H9 (cell line): ENCODE results near the gene CEP83. TPM values are rescaled to one million over a fixed set of nuclear protein-coding genes. Genes with fewer than 3 reads are reported as not detected.

Experiments used
- DNase-seq: peaks from one replicate; pipeline ENCODE4 v3.0.0-alpha.2; 2017
- H2AFZ ChIP-seq: one replicate; pipeline ENCODE4 v1.6.1; 2013; ENCODE audit warnings: mild to moderate bottlenecking, low read length, control low read depth, moderate library complexity
- H2AK5ac ChIP-seq: 2 replicates; pipeline ENCODE4 v1.6.1; 2013; ENCODE audit warnings: low read length, control low read depth, mixed read lengths; ENCODE audit not compliant: insufficient read length
- H2BK120ac ChIP-seq: one replicate; pipeline ENCODE4 v1.6.1; 2013; ENCODE audit warnings: low read depth, mild to moderate bottlenecking, low read length, control low read depth, inconsistent platforms; ENCODE audit not compliant: poor library complexity, severe bottlenecking
- H2BK12ac ChIP-seq: 2 replicates; pipeline ENCODE4 v1.6.1; 2013; ENCODE audit warnings: low read length, control low read depth, mixed read lengths, low read depth; ENCODE audit not compliant: insufficient read length
- H2BK15ac ChIP-seq: 2 replicates; pipeline ENCODE4 v1.6.1; 2013; ENCODE audit warnings: low read depth, low read length, control low read depth
- H2BK20ac ChIP-seq: one replicate; pipeline ENCODE4 v1.6.1; 2013; ENCODE audit warnings: low read depth, mild to moderate bottlenecking, low read length, control low read depth, inconsistent platforms; ENCODE audit not compliant: poor library complexity, severe bottlenecking
- H2BK5ac ChIP-seq: 2 replicates; pipeline ENCODE4 v1.6.1; 2013; ENCODE audit warnings: low read length, control low read depth, mixed read lengths; ENCODE audit not compliant: insufficient read length
- H3K14ac ChIP-seq: 2 replicates; pipeline ENCODE4 v1.6.1; 2013; ENCODE audit warnings: low read length, control low read depth; ENCODE audit not compliant: insufficient read depth
- H3K18ac ChIP-seq: 2 replicates; pipeline ENCODE4 v1.6.1; 2013; ENCODE audit warnings: low read depth, mild to moderate bottlenecking, mixed read lengths, low read length, control low read depth; ENCODE audit not compliant: insufficient read length
- H3K23ac ChIP-seq: 2 replicates; pipeline ENCODE4 v1.6.1; 2013; ENCODE audit warnings: low read length, control low read depth, mixed read lengths, low read depth; ENCODE audit not compliant: insufficient read length
- H3K23me2 ChIP-seq: 2 replicates; pipeline ENCODE4 v1.6.1; 2013; ENCODE audit warnings: low read depth, mild to moderate bottlenecking, mixed read lengths, low read length, control low read depth; ENCODE audit not compliant: insufficient read length, poor library complexity, severe bottlenecking
- H3K27ac ChIP-seq: 2 replicates; pipeline ENCODE4 v1.5.1; 2013; ENCODE audit warnings: low read length, control low read depth, mixed read lengths, low read depth; ENCODE audit not compliant: insufficient read length
- H3K27me3 ChIP-seq: 2 replicates; pipeline ENCODE4 v1.6.1; 2013; ENCODE audit warnings: low read length, control low read depth, inconsistent platforms; ENCODE audit not compliant: insufficient read depth
- H3K4ac ChIP-seq: 2 replicates; pipeline ENCODE4 v1.6.1; 2013; ENCODE audit warnings: low read depth, mild to moderate bottlenecking, control low read depth, inconsistent platforms, low read length, moderate library complexity
- H3K4me1 ChIP-seq: 2 replicates; pipeline ENCODE4 v1.6.1; 2013; ENCODE audit warnings: low read length, control low read depth, inconsistent platforms; ENCODE audit not compliant: insufficient read depth
- H3K4me2 ChIP-seq: 2 replicates; pipeline ENCODE4 v1.6.1; 2013; ENCODE audit warnings: low read length, control low read depth, mixed read lengths; ENCODE audit not compliant: insufficient read length, insufficient read depth
- H3K56ac ChIP-seq: 2 replicates; pipeline ENCODE4 v1.6.1; 2013; ENCODE audit warnings: low read depth, mild to moderate bottlenecking, mixed read lengths, low read length, control low read depth; ENCODE audit not compliant: insufficient read length
- H3K79me1 ChIP-seq: 2 replicates; pipeline ENCODE4 v1.6.1; 2013; ENCODE audit warnings: low read depth, mild to moderate bottlenecking, moderate library complexity, low read length, control low read depth, inconsistent platforms; ENCODE audit not compliant: insufficient read depth, poor library complexity, severe bottlenecking
- H3K79me2 ChIP-seq: 2 replicates; pipeline ENCODE4 v1.6.1; 2013; ENCODE audit warnings: low read length, control low read depth, inconsistent platforms; ENCODE audit not compliant: insufficient read depth
- H3K9ac ChIP-seq: 2 replicates; pipeline ENCODE4 v1.6.1; 2013; ENCODE audit warnings: low read length, control low read depth, mixed read lengths; ENCODE audit not compliant: insufficient read length; ENCODE audit errors: extremely low read depth
- H3K9me3 ChIP-seq: one replicate; pipeline ENCODE4 v1.6.1; 2013; ENCODE audit warnings: low read depth, low read length, inconsistent platforms; ENCODE audit not compliant: control insufficient read depth
- H3T11ph ChIP-seq: one replicate; pipeline ENCODE4 v1.6.1; 2013; ENCODE audit warnings: mild to moderate bottlenecking, low read length, control low read depth, inconsistent platforms
- H4K20me1 ChIP-seq: one replicate; pipeline ENCODE4 v1.6.1; 2013; ENCODE audit not compliant: control insufficient read depth, insufficient read length, insufficient read depth
- H4K5ac ChIP-seq: 2 replicates; pipeline ENCODE4 v1.6.1; 2013; ENCODE audit warnings: low read depth, mild to moderate bottlenecking, mixed read lengths, low read length, control low read depth; ENCODE audit not compliant: insufficient read length
- H4K8ac ChIP-seq: replicated peaks from 2 replicates; pipeline ENCODE4 v1.6.1; 2013; ENCODE audit warnings: low read length, control low read depth, mixed read lengths, low read depth; ENCODE audit not compliant: insufficient read length
- H4K91ac ChIP-seq: 2 replicates; pipeline ENCODE4 v1.6.1; 2013; ENCODE audit warnings: low read depth, mild to moderate bottlenecking, moderate library complexity, mixed read lengths, low read length, control low read depth; ENCODE audit not compliant: insufficient read length
- H3K27ac Mint-ChIP-seq, 3 experiments: 2 replicates in 2 of 3; 3 replicates in 1 of 3; pipeline ENCODE4 v1.8.0; 2020 to 2021; ENCODE audit warnings: mixed read lengths in 3 of 3, mild to moderate bottlenecking in 1 of 3, moderate library complexity in 1 of 3
- H3K27me3 Mint-ChIP-seq: 2 replicates; pipeline ENCODE4 v1.8.0; 2021; ENCODE audit warnings: low read depth, mild to moderate bottlenecking, moderate library complexity, mixed read lengths
- H3K36me3 Mint-ChIP-seq, 3 experiments: 2 replicates in 2 of 3; 3 replicates in 1 of 3; pipeline ENCODE4 v1.8.0; 2020 to 2021; ENCODE audit warnings: low read depth in 3 of 3, mixed read lengths in 3 of 3; ENCODE audit not compliant: insufficient read depth in 1 of 3
- H3K4me1 Mint-ChIP-seq, 2 experiments: 2 replicates each; pipeline ENCODE4 v1.8.0; 2020; ENCODE audit warnings: mixed read lengths in 2 of 2
- H3K4me3 Mint-ChIP-seq, 2 experiments: 2 replicates in 1 of 2; 3 replicates in 1 of 2; pipeline ENCODE4 v1.8.0; 2020 to 2021; ENCODE audit warnings: mild to moderate bottlenecking in 2 of 2, mixed read lengths in 2 of 2, moderate library complexity in 1 of 2
- H3K9me3 Mint-ChIP-seq, 2 experiments: 2 replicates in 1 of 2; 3 replicates in 1 of 2; pipeline ENCODE4 v1.8.0; 2020; ENCODE audit warnings: mild to moderate bottlenecking in 2 of 2, mixed read lengths in 2 of 2, moderate library complexity in 1 of 2
- CTCF ChIP-seq: fragments of 200-600 bp; sonication (generic); conservative IDR thresholded peaks from 3 replicates; pipeline ENCODE4 v1.8.0; 2021; ENCODE audit warnings: antibody characterized with exemption, mild to moderate bottlenecking
- WGBS: extraction: QIAGEN DNeasy Blood & Tissue Kit; methylation state at CpG from one replicate; pipeline ENCODE4 v1.1.7; 2013; ENCODE audit warnings: missing lambda C conversion rate, low lambda C conversion rate, mixed read lengths; ENCODE audit not compliant: insufficient read length; ENCODE audit errors: extremely low coverage; 5-methylcytosine and 5-hydroxymethylcytosine counted together
- total RNA-seq: library from RNA; stranded (reverse); gene quantifications from 2 replicates; pipeline ENCODE4 v1.2.1, GENCODE V29; 2021

The CEP83 gene
- total RNA-seq, 1 experiment from 2014 or later = 26.5 TPM

- WGBS = no CpG with 5 or more reads among the region's 1 CpG
- H3K27me3 Mint-ChIP-seq = no peaks in the 10 kb centered on the region
- no peak overlapping the region for H3K4ac ChIP-seq
- H3K36me3 Mint-ChIP-seq = peaks cover 31 to 69% (median 45%) of the 10 kb centered on the region in 3 experiments
- H3K4me2 ChIP-seq = no peak overlapping the region
- no peaks in the 10 kb centered on the region for H3K79me2 ChIP-seq
- no peaks in the 10 kb centered on the region for H3K4me1 Mint-ChIP-seq
- no peak overlapping the region for H2BK5ac ChIP-seq
- H3K4me1 ChIP-seq = no peaks in the 10 kb centered on the region
- TF ChIP-seq CTCF = no peak
- no peak overlapping the region for H2BK15ac ChIP-seq
- H3K14ac ChIP-seq = no peak overlapping the region
- H4K5ac ChIP-seq = no peak overlapping the region
- no peak overlapping the region for H3K18ac ChIP-seq
- no peak for DNase-seq
- H4K20me1 ChIP-seq = no peaks in the 10 kb centered on the region
- no peaks in the 10 kb centered on the region for H3K27me3 ChIP-seq
- no peak overlapping the region for H2BK12ac ChIP-seq
- H3K9me3 ChIP-seq = peaks cover 5% of the 10 kb centered on the region
- H3K27ac Mint-ChIP-seq = no peak overlapping the region
- H2BK20ac ChIP-seq = no peak overlapping the region
- H2AFZ ChIP-seq = no peak overlapping the region
- no peak overlapping the region for H2AK5ac ChIP-seq
- H3T11ph ChIP-seq = no peak overlapping the region
- no peak overlapping the region for H3K4me3 Mint-ChIP-seq
- H3K56ac ChIP-seq = no peak overlapping the region
- no peak overlapping the region for H3K23ac ChIP-seq
- H3K27ac ChIP-seq = no peak overlapping the region
- no peak overlapping the region for H4K91ac ChIP-seq
- H3K9me3 Mint-ChIP-seq = peaks cover 10 to 17% of the 10 kb centered on the region in 2 experiments
- no peak overlapping the region for H3K9ac ChIP-seq
- no peaks in the 10 kb centered on the region for H3K23me2 ChIP-seq
- no peak overlapping the region for H4K8ac ChIP-seq
- H3K79me1 ChIP-seq = no peaks in the 10 kb centered on the region
- H2BK120ac ChIP-seq = no peak overlapping the region
These were observed 133.4 kb downstream of the CEP83 start for GRCh38 chr12:94326234-94326633.
